Suppressor macrophage treated with lipopolysaccharide for 1 hour (primary cell): ENCODE data around the gene GOLGA6A.
A peak's percentile ranks its signal among the peaks of the same experiment; 100 is the strongest.
"Not testable (repeated sequence)": the region's sequence is repeated elsewhere in the genome, so short reads cannot be mapped to it uniquely, and the experiment has no call there.

Experiments used
- DNase-seq, 3 donors: peaks; one replicate each; pipeline ENCODE4 v3.0.0-alpha.2; 2020 to 2022

GOLGA6A gene

DNA sequence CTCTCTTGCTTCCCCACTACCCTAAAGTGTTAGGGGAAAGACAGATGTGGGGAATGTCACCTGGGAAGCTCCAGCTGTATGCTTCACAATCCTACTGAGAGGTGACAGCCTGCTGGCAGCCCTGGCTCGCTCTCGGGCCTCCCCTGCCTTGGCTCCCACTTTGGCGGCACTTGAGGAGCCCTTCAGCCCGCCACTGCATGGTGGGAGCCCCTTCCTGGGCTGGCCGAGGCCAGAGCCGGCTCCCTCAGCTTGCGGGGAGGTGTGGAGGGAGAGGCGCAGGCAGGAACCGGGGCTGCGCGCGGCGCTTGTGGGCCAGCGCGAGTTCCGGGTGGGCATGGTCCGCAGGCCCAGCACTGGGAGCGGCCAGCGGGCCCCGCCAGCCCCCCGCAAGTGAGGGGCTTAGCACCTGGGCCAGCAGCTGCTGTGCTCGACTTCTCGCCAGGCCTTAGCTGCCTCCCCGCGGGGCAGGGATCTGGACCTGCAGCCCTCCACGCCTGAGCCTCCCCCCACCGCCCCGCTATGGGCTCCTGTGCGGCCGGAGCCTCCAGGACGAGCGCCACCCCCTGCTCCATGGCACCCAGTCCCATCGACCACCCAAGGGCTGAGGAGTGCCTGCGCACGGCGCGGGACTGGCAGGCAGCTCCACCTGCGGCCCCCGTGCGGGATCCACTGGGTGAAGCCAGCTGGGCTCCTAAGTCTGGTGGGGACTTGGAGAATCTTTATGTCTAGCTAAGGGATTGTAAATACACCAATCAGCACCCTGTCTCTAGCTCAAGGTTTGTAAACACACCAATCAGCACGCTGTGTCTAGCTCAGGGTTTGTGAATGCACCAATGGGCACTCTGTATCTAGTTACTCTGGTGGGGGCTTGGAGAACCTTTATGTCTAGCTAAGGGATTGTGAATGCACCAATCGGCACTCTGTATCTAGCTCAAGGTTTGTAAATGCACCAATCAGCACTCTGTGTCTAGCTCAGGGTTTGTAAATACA lies 29.8 kb downstream of the GOLGA6A start:
- DNase-seq: not testable (repeated sequence)

- no peak for DNase-seq
Observed at GRCh38 chr15:74050556-74051234, 31.7 kb downstream of the GOLGA6A start.

DNA sequence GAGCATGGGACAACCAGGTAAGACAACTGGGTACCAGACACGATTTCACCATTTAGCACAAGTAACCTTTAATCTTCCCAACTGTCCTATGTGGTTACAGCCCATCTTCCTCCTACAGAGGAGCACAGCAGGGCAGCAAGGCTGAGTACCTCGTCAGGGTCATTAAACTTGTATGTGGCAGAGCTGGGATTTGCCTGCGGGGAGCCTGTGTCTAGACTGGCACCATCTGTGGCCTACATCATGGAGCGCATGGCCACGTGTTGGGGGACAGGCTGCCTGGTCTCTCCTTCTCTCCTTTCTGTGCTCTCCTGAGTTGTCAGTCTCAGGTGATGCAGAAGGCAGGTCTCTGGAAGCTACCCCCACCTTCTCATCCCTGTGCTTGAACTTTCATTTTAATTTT lies 32.2 kb downstream of the GOLGA6A start:
- DNase-seq: no peak

DNA sequence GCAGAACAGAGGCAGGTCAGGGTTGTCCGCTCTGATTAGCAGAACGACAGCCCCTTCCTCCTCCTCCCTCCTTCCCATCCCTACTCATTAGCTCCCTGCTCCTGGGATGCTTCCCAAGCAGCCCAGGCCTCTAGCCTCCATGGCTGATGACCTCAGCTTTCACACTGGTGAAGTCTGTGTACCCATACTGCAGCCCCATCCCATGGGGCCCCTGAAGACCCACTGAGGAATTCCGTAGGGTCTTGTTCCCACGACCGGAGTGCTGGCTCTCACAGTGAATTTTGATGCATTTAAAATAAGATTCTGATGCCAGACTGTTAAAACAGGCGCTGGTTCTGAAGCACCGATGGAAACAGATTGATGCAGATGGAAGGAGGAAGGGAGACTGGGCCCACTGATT lies 36.1 kb downstream of the GOLGA6A start:
- DNase-seq: no peak

DNA sequence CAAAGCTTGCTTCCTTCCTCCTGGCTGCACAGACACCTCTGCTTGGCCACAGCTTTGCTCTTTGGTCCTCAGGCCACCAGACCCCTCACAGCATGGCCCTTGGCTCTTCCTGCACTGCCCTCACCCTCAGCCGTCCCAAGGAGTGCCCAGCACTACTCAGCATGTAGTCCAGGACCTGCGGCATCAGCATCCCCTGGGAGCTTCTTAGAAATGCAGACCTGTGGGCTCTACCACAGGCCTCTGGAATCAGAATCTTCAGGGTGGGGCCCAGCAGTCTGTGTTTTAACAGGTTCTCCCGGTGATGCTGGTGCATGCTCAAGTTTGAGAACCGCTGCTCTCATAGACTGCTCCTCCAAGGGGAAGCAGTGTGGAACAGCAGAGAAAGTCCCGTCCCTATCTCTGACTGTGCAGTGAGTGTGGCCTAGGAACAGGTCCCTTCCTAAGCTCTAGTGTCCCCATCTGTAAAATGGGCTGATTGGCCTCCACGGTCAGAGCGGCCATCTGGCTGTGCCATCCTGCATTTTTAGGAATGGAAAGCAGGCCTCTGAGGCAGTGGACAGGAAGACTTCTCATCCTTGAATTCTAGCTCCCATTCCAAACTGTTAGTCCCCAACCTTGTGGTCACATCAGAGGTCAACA lies 36.6 kb downstream of the GOLGA6A start:
- no peak for DNase-seq

DNA sequence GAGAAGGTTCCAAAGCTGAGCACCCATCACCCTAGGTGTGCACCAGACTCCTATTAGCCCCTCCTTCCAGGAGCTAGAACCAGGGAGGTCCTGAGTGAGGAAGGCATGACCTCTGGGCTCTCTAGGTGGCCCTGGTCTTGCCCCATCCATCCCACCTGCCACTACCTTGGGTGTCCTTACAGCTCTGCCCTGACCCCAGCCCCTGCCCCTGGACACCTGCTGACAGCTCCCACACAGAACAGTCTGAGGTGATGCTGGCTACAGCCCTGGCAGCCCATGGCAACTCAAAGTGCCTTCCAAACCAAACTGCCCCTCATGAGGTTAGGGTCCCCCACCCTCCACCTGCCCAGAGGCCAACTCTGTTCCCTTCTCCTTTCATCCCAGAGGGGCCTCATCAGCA lies 37.2 kb downstream of the GOLGA6A start:
- no peak for DNase-seq

GRCh38 chr15:74044267-74045110 lies 37.9 kb downstream of the GOLGA6A start:
- no peak for DNase-seq

DNA sequence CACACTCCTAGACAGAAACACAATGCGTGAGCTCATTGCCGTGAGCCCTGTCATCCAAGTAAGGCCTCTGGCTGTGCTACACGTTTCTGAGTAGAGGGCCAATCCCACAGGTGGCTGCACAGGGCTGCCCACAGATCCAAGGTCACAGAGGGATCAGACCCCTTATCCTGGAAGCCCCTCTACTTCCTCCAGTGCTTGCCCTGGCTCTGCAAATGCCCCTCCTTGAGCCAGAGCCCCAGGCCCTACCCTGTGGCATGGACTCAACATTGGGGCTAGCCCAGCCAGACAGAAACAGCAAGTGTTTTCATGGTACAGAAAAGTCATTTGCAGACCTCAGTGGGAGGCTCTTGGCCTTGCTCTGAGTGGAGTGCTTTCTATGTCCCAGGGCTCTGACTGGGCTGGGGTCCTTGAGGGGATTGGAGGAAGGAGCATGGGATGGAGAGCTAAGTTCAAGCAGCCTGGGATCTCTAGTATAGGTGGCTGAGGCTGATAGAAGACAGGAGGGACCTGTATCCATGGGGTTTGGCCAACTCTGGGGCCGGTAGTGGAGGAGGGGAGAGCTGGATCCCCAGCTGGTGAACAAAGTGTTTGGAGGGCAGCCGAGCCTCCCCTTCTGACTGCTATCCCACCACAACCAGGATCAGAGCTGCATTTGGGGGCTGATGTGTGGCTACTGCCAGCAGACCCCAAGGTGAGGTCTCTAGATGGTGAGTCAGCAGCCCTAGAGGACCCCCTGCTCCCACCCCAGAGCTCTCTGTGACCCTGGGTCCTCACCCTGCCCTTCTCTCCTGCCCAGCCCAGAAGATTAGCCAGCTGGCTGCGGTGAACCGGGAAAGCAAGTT lies 38.7 kb downstream of the GOLGA6A start:
- no peak for DNase-seq

GRCh38 chr15:74042603-74043424 lies 39.5 kb downstream of the GOLGA6A start:
- no peak for DNase-seq

- DNase-seq: no peak
Observed at GRCh38 chr15:74041777-74042435, 40.4 kb downstream of the GOLGA6A start.

DNA sequence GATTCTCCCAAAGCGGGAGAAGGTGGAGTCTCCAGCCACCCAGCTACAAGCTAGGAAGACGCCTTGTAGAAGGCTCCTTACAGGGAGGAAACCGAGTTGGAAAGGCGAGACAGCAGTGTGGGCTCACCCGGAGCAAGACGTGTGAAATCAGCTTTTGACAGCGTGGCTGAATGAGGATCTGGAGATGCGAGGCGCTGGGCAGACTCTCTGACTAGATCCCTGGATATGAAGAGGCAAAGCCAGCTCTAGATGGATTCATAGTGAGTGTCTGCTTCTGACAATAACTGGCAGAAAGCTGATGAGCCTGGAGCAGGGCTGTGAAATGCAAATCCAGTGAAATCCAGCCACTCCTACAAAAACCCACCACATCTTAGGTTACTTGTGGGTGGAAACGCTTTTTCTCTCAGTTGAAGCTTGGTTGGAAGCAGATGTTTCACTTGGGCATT lies 41.0 kb downstream of the GOLGA6A start:
- DNase-seq: no peak

DNA sequence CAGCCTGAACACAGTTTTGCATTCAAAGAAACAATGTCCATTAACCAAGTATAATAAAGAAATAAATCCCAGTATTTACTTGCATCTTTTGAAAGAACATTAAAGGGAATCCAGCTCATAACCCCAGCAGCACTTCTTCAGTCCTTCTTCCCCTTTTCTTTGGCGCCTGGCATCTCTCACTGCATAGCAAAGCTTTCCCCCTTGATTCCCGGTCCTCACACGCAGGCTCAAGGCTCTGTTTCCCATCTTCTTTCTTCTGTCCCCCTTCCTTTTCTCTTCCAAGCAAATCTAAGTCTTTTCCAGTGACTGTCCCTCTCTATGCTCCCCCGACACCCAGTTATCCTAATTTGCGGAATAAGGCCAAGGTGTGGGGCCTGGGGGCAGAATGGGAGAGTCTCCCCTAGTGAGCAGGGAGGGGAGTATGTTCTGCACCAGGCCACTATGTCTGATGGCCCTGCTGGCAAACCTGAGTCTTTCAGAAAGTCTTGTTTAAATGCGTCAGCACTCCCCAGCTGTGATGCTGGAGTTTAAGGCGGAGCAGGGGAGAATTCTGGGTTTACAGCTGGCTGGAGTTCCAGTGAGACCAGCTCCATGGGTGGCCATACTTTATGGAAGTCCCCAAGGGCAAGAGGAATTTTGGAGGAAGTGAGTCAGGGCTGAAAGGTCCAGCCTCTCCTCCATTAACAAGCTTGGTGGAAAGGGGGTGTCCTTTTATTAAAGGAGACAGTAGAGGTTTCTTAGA lies 42.1 kb downstream of the GOLGA6A start:
- DNase-seq: peak; percentile 75 to 89 (median 81)

- no peak for DNase-seq
Observed at GRCh38 chr15:74039656-74040010, 42.7 kb downstream of the GOLGA6A start.

DNA sequence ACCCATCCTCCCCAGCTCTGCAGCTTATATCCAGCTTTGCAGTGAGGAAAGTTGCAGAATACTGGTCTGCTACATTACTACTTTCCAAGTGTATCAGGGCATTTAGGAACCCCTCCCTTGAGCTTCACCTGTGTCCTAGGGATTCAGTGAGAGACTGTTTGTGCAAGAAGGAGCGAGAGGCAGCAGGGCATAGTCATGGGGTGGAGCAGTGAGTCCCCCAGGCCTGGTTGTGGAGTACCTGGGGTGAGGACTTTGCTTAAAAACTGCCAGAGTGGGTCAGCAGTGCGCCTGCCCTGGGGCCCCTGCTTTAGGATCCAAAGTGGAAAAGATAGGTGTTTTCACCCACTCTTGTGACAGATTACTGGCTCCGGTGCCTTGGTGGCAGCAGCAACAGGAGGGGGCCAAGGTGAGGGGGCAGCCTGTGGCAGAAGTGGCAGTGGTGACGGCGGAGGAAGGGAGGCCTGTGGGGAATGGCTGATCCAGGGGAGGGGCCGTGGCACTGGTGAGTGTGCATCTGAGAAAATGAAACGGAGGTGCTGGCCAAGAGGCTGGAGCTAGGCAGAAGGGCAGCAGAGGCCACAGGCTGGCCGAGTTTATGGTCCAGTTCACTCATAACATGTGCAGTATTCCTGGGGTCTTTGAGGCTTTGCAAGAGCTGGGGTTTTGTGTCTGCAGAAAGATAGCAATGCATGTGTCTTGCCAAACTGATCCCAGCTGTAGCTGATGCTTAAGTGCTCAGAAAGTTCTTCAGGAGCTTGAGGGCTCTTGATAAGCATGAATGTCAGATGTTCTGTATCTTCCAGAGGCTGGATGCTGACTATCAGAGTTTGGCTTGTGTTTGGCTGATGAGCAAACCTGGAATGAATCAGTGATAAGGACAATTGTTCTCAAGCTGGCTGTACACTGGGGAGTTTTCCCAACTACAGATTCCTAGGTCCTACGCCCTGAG lies 43.4 kb downstream of the GOLGA6A start:
- no peak for DNase-seq

- no peak for DNase-seq
Observed at GRCh38 chr15:74037171-74038117, 44.9 kb downstream of the GOLGA6A start.

GRCh38 chr15:74036271-74037170 lies 45.8 kb downstream of the GOLGA6A start:
- DNase-seq: peak in 2 of 3 donors; percentile 33 to 48
